ENCODE measurements around the gene PANK3.
"Not testable (repeated sequence)": the region's sequence is repeated elsewhere in the genome, so short reads cannot be mapped to it uniquely, and the experiment has no call there.

The PANK3 gene

GRCh38 chr5:168592014-168592368 lies 12.8 kb upstream of the PANK3 start:
- DNase-seq (ENCODE audit: low spot score): no peak

GRCh38 chr5:168591302-168592013 lies 12.3 kb upstream of the PANK3 start:
- DNase-seq (ENCODE audit: low spot score): no peak

GRCh38 chr5:168590666-168591065 lies 11.5 kb upstream of the PANK3 start:
- DNase-seq (ENCODE audit: low spot score): no peak

GRCh38 chr5:168587987-168588386 lies 8.8 kb upstream of the PANK3 start:
- DNase-seq (ENCODE audit: low spot score): no peak

- no peak for DNase-seq (ENCODE audit: low spot score)
These were observed 6.1 kb upstream of the PANK3 start for GRCh38 chr5:168585119-168585856.

GRCh38 chr5:168583742-168584482 lies 4.7 kb upstream of the PANK3 start:
- DNase-seq (ENCODE audit: low spot score): no peak

GRCh38 chr5:168580814-168581469 lies 1.8 kb upstream of the PANK3 start:
- not testable (repeated sequence) for DNase-seq (ENCODE audit: low spot score)

GRCh38 chr5:168580227-168580508 lies 1.0 kb upstream of the PANK3 start:
- no peak for DNase-seq (ENCODE audit: low spot score)

GRCh38 chr5:168579488-168580226 lies 489 bp upstream of the PANK3 start:
- peak; percentile 99 for DNase-seq (ENCODE audit: low spot score)

- no peak for DNase-seq (ENCODE audit: low spot score)
These were observed 1.2 kb downstream of the PANK3 start for GRCh38 chr5:168578006-168578405.

GRCh38 chr5:168575391-168576372 lies 3.5 kb downstream of the PANK3 start:
- DNase-seq (ENCODE audit: low spot score): no peak

- DNase-seq (ENCODE audit: low spot score): not testable (repeated sequence)
These were observed 5.0 kb downstream of the PANK3 start for GRCh38 chr5:168574156-168574555.

- not testable (repeated sequence) for DNase-seq (ENCODE audit: low spot score)
These were observed 5.5 kb downstream of the PANK3 start for GRCh38 chr5:168573663-168574062.

GRCh38 chr5:168570490-168571328 lies 8.5 kb downstream of the PANK3 start:
- DNase-seq (ENCODE audit: low spot score): no peak

- no peak for DNase-seq (ENCODE audit: low spot score)
These were observed 10.4 kb downstream of the PANK3 start for GRCh38 chr5:168568738-168569137.

- DNase-seq (ENCODE audit: low spot score): no peak
These were observed 15.2 kb downstream of the PANK3 start for GRCh38 chr5:168563959-168564358.

- DNase-seq (ENCODE audit: low spot score): no peak
These were observed 16.9 kb downstream of the PANK3 start for GRCh38 chr5:168562279-168562678.

- no peak for DNase-seq (ENCODE audit: low spot score)
These were observed 21.8 kb downstream of the PANK3 start for GRCh38 chr5:168557389-168557788.

GRCh38 chr5:168553377-168554130 lies 25.6 kb downstream of the PANK3 start:
- DNase-seq (ENCODE audit: low spot score): no peak

Measured in ecto neural progenitor cell (in vitro differentiated cells).